ENCODE measurements around the gene HS6ST2.

HS6ST2 gene

GRCh38 chrX:132837126-132837525, 121.3 kb downstream of the HS6ST2 start:
- in situ Hi-C loops (cut with MboI; ENCODE audit: low pct_unique_long_range_greater_than_20kb, low sequenced_read_pairs, unreplicated experiment), result no loop called here
- TF ChIP-seq, protein P1, sequence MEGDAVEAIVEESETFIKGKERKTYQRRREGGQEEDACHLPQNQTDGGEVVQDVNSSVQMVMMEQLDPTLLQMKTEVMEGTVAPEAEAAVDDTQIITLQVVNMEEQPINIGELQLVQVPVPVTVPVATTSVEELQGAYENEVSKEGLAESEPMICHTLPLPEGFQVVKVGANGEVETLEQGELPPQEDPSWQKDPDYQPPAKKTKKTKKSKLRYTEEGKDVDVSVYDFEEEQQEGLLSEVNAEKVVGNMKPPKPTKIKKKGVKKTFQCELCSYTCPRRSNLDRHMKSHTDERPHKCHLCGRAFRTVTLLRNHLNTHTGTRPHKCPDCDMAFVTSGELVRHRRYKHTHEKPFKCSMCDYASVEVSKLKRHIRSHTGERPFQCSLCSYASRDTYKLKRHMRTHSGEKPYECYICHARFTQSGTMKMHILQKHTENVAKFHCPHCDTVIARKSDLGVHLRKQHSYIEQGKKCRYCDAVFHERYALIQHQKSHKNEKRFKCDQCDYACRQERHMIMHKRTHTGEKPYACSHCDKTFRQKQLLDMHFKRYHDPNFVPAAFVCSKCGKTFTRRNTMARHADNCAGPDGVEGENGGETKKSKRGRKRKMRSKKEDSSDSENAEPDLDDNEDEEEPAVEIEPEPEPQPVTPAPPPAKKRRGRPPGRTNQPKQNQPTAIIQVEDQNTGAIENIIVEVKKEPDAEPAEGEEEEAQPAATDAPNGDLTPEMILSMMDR (IDR thresholded peaks at IDR 0.05; ENCODE audit: extremely low read depth, insufficient read depth, missing control alignments), result no peak
- DNase-seq (ENCODE audit: low spot score), result no peak

GRCh38 chrX:132836471-132836870, 122.0 kb downstream of the HS6ST2 start:
- in situ Hi-C loops (cut with MboI; ENCODE audit: low pct_unique_long_range_greater_than_20kb, low sequenced_read_pairs, unreplicated experiment), result no loop called here
- DNase-seq (ENCODE audit: low spot score), result no peak
- TF ChIP-seq, protein P1 (IDR thresholded peaks at IDR 0.05; ENCODE audit: extremely low read depth, insufficient read depth, missing control alignments), result no peak

- TF ChIP-seq, protein P1 (IDR thresholded peaks at IDR 0.05; ENCODE audit: extremely low read depth, insufficient read depth, missing control alignments), result no peak
- in situ Hi-C loops (cut with MboI; ENCODE audit: low pct_unique_long_range_greater_than_20kb, low sequenced_read_pairs, unreplicated experiment), result no loop called here
- DNase-seq (ENCODE audit: low spot score), result no peak
These were observed 123.7 kb downstream of the HS6ST2 start for GRCh38 chrX:132834741-132835140.

- in situ Hi-C loops (cut with MboI; ENCODE audit: low pct_unique_long_range_greater_than_20kb, low sequenced_read_pairs, unreplicated experiment), result no loop called here
- no peak for DNase-seq (ENCODE audit: low spot score)
- TF ChIP-seq, protein P1 (IDR thresholded peaks at IDR 0.05; ENCODE audit: extremely low read depth, insufficient read depth, missing control alignments), result no peak
These were observed 124.3 kb downstream of the HS6ST2 start for GRCh38 chrX:132834109-132834508.

- in situ Hi-C loops (cut with MboI; ENCODE audit: low pct_unique_long_range_greater_than_20kb, low sequenced_read_pairs, unreplicated experiment), result no loop called here
- DNase-seq (ENCODE audit: low spot score), result no peak
- TF ChIP-seq, protein P1 (IDR thresholded peaks at IDR 0.05; ENCODE audit: extremely low read depth, insufficient read depth, missing control alignments), result no peak
These were observed 125.1 kb downstream of the HS6ST2 start for GRCh38 chrX:132833373-132833772.

GRCh38 chrX:132831336-132831973, 127.0 kb downstream of the HS6ST2 start:
- DNase-seq (ENCODE audit: low spot score), result no peak
- TF ChIP-seq, protein P1 (IDR thresholded peaks at IDR 0.05; ENCODE audit: extremely low read depth, insufficient read depth, missing control alignments), result no peak
- in situ Hi-C loops (cut with MboI; ENCODE audit: low pct_unique_long_range_greater_than_20kb, low sequenced_read_pairs, unreplicated experiment), result no loop called here

Measured in GM13977 (cell line).